Measurements from ENCODE around the gene SRSF6. TPM values are rescaled to one million over a fixed set of nuclear protein-coding genes. Genes with fewer than 3 reads are reported as not detected.

The SRSF6 gene
- total RNA-seq, 1 experiment from 2014 or later = 159 TPM

GRCh38 chr20:43460830-43461200 is 3.1 kb downstream of the SRSF6 start:
- no peak for TF ChIP-seq POLR2AphosphoS5 (IDR thresholded peaks at IDR 0.05; ENCODE audit: low read depth, low read length)
- peaks cover 61% of the 10 kb centered on the region for H3K36me3 ChIP-seq (ENCODE audit: control insufficient read depth, insufficient read depth, low read length)
- H3K27me3 ChIP-seq (ENCODE audit: control insufficient read depth, insufficient read depth, low read length) = no peaks in the 10 kb centered on the region
- DNase-seq (ENCODE audit: low read depth, low spot score) (no peak), ATAC-seq (no peak)
- intact Hi-C loops (cut with micrococcal nuclease; ENCODE audit: unreplicated experiment) (no loop called here), in situ Hi-C loops (cut with HindIII; ENCODE audit: low pct_unique_long_range_greater_than_20kb, low sequenced_read_pairs) (no loop called here)
- peaks cover 13% of the 10 kb centered on the region; the same call in 1 of the 2 replicates for H3K4me1 ChIP-seq (ENCODE audit: control insufficient read depth, insufficient read depth, low read length)
- no peaks in the 10 kb centered on the region for H3K9me3 ChIP-seq (ENCODE audit: control insufficient read depth, insufficient read depth, low read depth, low read length)
- no TSS peak for BruUV-seq (replicated peaks)
- ChIA-PET POLR2A (interaction anchor here (0.7 kb wide), 1 partner anchor 620 kb away, joined by 9 read pairs; no protein-coding TSS in a partner anchor), CTCF (no interaction called here)
- H3K27ac ChIP-seq (ENCODE audit: low read length) = no peak overlapping the region
- H3K4me3 ChIP-seq (ENCODE audit: low read depth in 2 of 2, low read length in 2 of 2) = no peak overlapping the region

GRCh38 chr20:43461894-43462659 is 4.4 kb downstream of the SRSF6 start:
- in situ Hi-C loops (cut with HindIII; ENCODE audit: low pct_unique_long_range_greater_than_20kb, low sequenced_read_pairs) = no loop called here
- ChIA-PET CTCF (no interaction called here), POLR2A (no interaction called here)
- no peak for ATAC-seq
- Histone ChIP-seq H3K4me1 (ENCODE audit: control insufficient read depth, insufficient read depth, low read length) (peaks cover 9% of the 10 kb centered on the region; the same call in 1 of the 2 replicates), H3K9me3 (ENCODE audit: control insufficient read depth, insufficient read depth, low read depth, low read length) (no peaks in the 10 kb centered on the region), H3K36me3 (ENCODE audit: control insufficient read depth, insufficient read depth, low read length) (peaks cover 61% of the 10 kb centered on the region), H3K27ac (ENCODE audit: low read length) (no peak overlapping the region), H3K27me3 (ENCODE audit: control insufficient read depth, insufficient read depth, low read length) (no peaks in the 10 kb centered on the region), H3K4me3 (ENCODE audit: low read depth in 2 of 2, low read length in 2 of 2) (no peak overlapping the region)
- BruUV-seq (replicated peaks) = no TSS peak
- no peak for DNase-seq (ENCODE audit: low read depth, low spot score)
- intact Hi-C loops (cut with micrococcal nuclease; ENCODE audit: unreplicated experiment) = no loop called here
- TF ChIP-seq CTCF (IDR thresholded peaks at IDR 0.05) (no peak), TCF7L2 (IDR thresholded peaks at IDR 0.05; ENCODE audit: low read depth, low read length) (no peak), POLR2AphosphoS5 (IDR thresholded peaks at IDR 0.05; ENCODE audit: low read depth, low read length) (no peak), SIN3A (IDR thresholded peaks at IDR 0.05; ENCODE audit: borderline replicate concordance, insufficient read depth, low read depth, low read length) (no peak), REST (IDR thresholded peaks at IDR 0.05; ENCODE audit: insufficient read depth in 1 of 2, low read depth in 2 of 2, low read length in 1 of 2) (no peak)

Data from Panc1 (cell line).